Calu3 (cell line): ENCODE measurements around the gene JAZF1. TPM values are rescaled to one million over a fixed set of nuclear protein-coding genes. Genes with fewer than 3 reads are reported as not detected.

Source experiments
- BruUV-seq: library from RNA; stranded (reverse); fragments of 400-500 nt; replicated peaks from 2 replicates; lab custom pipeline; 2021; lab: Mats Ljungman, UMichigan
- CTCF ChIA-PET: fragments of 300-600 bp; sonication (Branson Sonifier 250); formaldehyde crosslinking; loops from one replicate; lab custom pipeline; 2022; ENCODE audit warnings: antibody characterized with exemption; lab: Charles Lee
- DNase-seq: peaks from one replicate; pipeline ENCODE4 v3.0.0; 2022
- H3K27ac Mint-ChIP-seq: one replicate; pipeline ENCODE4 v1.8.0; 2022; ENCODE audit warnings: mixed read lengths; ENCODE audit not compliant: unreplicated experiment
- H3K27me3 Mint-ChIP-seq: one replicate; pipeline ENCODE4 v1.8.0; 2022; ENCODE audit warnings: mixed read lengths; ENCODE audit not compliant: unreplicated experiment
- H3K36me3 Mint-ChIP-seq: one replicate; pipeline ENCODE4 v1.8.0; 2022; ENCODE audit warnings: mild to moderate bottlenecking, moderate library complexity, mixed read lengths; ENCODE audit not compliant: insufficient read depth, unreplicated experiment
- H3K4me1 Mint-ChIP-seq: one replicate; pipeline ENCODE4 v1.8.0; 2022; ENCODE audit warnings: mild to moderate bottlenecking, low read depth, mixed read lengths; ENCODE audit not compliant: unreplicated experiment
- H3K4me3 Mint-ChIP-seq: one replicate; pipeline ENCODE4 v1.8.0; 2022; ENCODE audit warnings: mild to moderate bottlenecking, low read depth, moderate library complexity, mixed read lengths; ENCODE audit not compliant: unreplicated experiment
- H3K9me3 Mint-ChIP-seq: one replicate; pipeline ENCODE4 v1.8.0; 2022; ENCODE audit warnings: low read depth, mixed read lengths; ENCODE audit not compliant: unreplicated experiment
- intact Hi-C: fragments of 100-400 bp; cut with micrococcal nuclease; formaldehyde crosslinking; loops from one replicate; pipeline ENCODE4 v1.10.0; 2022; ENCODE audit not compliant: unreplicated experiment
- total RNA-seq: library from RNA; stranded (reverse); gene quantifications from 2 replicates; pipeline ENCODE4 v1.2.3, GENCODE V29; 2022
- TF ChIP-seq, protein P1 (sequence below): fragments of 200-600 bp; IDR thresholded peaks from one replicate; pipeline ENCODE4 v1.8.0; 2022; ENCODE audit warnings: antibody characterized with exemption; ENCODE audit not compliant: unreplicated experiment

JAZF1 gene
- total RNA-seq, 1 experiment from 2014 or later: 10.7 TPM

DNA sequence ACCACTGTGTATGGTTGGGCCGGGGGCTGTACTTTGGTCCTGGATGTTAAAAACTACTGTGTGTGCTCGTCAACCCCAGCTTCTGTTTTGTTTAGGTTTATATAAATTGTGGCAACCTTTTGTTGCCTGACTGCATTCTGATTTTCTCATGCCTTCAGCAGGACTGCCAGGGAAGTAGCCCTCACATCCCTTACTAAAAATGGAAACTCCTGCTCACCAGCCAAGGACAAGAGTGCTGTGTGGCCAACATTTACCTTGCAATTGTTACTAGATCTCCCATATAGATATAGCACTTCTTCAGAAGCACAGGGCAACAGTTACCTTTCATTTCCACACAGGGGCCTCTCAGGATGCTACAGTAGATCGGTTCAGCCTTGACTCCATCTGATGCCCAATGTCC is 266.2 kb downstream of the JAZF1 start:
- CTCF ChIA-PET: no interaction called here
- peaks cover 6% of the 10 kb centered on the region for H3K9me3 Mint-ChIP-seq
- no peak overlapping the region for H3K27ac Mint-ChIP-seq
- TF ChIP-seq, protein P1, sequence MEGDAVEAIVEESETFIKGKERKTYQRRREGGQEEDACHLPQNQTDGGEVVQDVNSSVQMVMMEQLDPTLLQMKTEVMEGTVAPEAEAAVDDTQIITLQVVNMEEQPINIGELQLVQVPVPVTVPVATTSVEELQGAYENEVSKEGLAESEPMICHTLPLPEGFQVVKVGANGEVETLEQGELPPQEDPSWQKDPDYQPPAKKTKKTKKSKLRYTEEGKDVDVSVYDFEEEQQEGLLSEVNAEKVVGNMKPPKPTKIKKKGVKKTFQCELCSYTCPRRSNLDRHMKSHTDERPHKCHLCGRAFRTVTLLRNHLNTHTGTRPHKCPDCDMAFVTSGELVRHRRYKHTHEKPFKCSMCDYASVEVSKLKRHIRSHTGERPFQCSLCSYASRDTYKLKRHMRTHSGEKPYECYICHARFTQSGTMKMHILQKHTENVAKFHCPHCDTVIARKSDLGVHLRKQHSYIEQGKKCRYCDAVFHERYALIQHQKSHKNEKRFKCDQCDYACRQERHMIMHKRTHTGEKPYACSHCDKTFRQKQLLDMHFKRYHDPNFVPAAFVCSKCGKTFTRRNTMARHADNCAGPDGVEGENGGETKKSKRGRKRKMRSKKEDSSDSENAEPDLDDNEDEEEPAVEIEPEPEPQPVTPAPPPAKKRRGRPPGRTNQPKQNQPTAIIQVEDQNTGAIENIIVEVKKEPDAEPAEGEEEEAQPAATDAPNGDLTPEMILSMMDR: no peak
- intact Hi-C loops: no loop called here
- H3K4me3 Mint-ChIP-seq: no peak overlapping the region
- peaks cover 32% of the 10 kb centered on the region for H3K4me1 Mint-ChIP-seq
- no peaks in the 10 kb centered on the region for H3K36me3 Mint-ChIP-seq
- DNase-seq: no peak
- no TSS peak for BruUV-seq
- H3K27me3 Mint-ChIP-seq: no peaks in the 10 kb centered on the region

DNA sequence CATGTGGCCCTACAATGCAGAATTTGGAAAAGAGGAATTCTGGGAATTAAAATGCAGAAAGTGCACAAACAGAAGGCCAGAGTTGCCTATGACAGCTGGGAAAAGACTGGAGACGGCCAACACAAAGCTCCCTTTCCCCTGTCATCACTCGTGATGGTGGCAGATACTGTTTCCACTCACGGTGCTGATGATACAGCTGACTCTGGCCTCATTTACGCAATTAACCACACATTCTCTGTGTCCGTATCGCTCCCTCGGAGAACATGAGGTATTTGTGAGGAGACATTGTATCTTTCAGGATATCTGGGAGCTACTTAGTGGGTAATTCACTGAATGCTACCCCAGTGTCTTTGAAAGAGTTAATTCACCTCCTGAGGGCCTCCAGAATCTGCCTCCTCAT is 267.8 kb downstream of the JAZF1 start:
- CTCF ChIA-PET: interaction anchor here (1.2 kb wide), 1 partner anchor 15 kb away, joined by 3 read pairs; no protein-coding TSS in a partner anchor
- H3K4me1 Mint-ChIP-seq: peaks cover 21% of the 10 kb centered on the region
- intact Hi-C loops: no loop called here

DNA sequence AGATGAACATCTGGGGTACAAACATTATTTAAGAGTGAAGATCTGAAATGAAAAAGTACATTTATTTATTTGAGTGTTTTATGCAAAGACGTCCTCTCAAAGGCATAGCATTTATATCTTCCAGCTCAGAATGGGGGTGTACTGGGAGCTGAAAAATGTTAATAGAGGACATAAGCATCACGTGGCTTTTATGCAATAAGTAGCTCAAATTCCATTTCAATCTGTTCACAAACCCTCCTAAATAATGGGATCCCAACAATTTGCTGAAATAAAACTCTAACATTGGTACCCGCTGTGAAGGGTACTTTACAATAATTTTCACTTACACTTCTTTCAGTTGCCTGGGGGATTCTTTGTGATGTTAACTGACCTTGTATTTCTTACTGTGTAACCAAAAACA is 268.7 kb downstream of the JAZF1 start:
- BruUV-seq: no TSS peak
- CTCF ChIA-PET: no interaction called here
- intact Hi-C loops: no loop called here

More for the DNA sequence above, 267.8 kb downstream of the JAZF1 start:
- Mint-ChIP-seq H3K36me3 (no peaks in the 10 kb centered on the region), H3K27ac (no peak overlapping the region), H3K4me3 (no peak overlapping the region), H3K9me3 (peaks cover 6% of the 10 kb centered on the region), H3K27me3 (no peaks in the 10 kb centered on the region)
- DNase-seq: no peak
- TF ChIP-seq, protein P1: no peak
- no TSS peak for BruUV-seq

DNA sequence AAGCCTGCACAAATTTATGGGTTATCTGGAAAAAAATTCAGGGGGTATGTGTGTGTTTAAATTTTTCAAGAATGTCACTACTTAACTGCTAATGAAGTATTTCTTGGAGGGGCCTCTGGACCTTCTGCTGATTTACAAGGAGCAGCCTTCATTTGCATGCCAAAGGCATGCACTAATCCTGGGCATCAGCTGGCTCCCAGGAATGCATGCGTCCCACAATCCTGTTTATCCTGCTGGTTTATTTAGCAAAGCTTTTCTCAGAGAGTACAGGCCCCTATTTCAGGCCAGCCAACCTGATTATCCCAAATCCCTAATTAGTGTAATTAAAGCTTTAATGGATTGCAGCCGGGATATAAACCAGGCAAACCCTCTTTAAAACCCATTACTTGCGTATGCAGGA is 270.3 kb downstream of the JAZF1 start:
- TF ChIP-seq, protein P1: no peak
- Mint-ChIP-seq H3K4me3 (no peak overlapping the region), H3K9me3 (peaks cover 3% of the 10 kb centered on the region), H3K27me3 (no peaks in the 10 kb centered on the region), H3K4me1 (no peaks in the 10 kb centered on the region), H3K27ac (no peak overlapping the region), H3K36me3 (no peaks in the 10 kb centered on the region)
- DNase-seq: no peak
- CTCF ChIA-PET: no interaction called here
- BruUV-seq: no TSS peak
- intact Hi-C loops: no loop called here

More for the DNA sequence above, 268.7 kb downstream of the JAZF1 start:
- Mint-ChIP-seq H3K4me1 (peaks cover 13% of the 10 kb centered on the region), H3K36me3 (no peaks in the 10 kb centered on the region), H3K9me3 (peaks cover 6% of the 10 kb centered on the region), H3K27ac (no peak overlapping the region), H3K4me3 (no peak overlapping the region), H3K27me3 (no peaks in the 10 kb centered on the region)
- DNase-seq: no peak
- TF ChIP-seq, protein P1: no peak
